GM10847 (cell line): ENCODE measurements around the gene SCN2A.

Source experiments
- POLR2A ChIP-seq: IDR thresholded peaks from 2 replicates; pipeline ENCODE4 v1.6.1; 2011; ENCODE audit not compliant: insufficient read length; ENCODE audit errors: extremely low read depth

Gene SCN2A

GRCh38 chr2:165420231-165420630, 181.0 kb downstream of the SCN2A start:
- TF ChIP-seq POLR2A: no peak

GRCh38 chr2:165423081-165423480, 183.9 kb downstream of the SCN2A start:
- TF ChIP-seq POLR2A: no peak

DNA sequence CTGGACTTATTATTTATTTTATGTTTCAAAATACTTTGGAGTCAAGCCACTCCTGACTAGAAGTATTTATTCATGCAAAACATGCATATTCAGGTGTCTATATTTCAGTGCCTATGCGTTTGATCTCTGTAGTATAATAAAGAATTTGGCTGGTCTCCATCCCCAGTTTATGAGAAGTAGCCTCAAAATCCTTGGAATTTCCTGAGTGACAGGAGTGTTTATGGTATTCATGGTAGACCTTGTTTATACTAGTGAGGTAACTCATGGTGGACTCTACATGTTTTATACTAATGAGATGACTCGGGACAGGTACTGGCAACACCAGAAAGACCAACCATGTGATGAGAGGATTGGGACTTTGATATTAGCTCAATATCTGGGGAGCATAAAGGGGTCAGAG, 186.3 kb downstream of the SCN2A start:
- TF ChIP-seq POLR2A: no peak

DNA sequence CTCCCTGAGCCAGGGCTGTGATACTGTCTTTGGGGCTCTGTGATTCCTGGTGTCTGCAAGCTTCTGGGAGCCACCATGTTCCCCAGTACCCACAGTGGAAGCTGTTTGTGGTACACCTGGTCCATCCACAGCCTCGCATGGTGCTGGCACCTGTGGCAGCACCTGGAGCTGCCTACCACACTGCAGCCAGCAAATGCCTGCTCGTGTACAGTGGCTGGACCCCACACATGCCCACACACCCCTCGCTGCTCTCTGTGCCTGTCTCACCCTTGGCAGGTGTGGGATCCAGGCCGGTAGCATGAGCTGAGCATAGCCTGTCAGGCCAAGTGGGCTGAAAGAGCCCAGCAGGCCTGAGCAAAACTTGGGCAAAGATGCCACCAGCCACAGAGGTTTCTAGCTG, 188.5 kb downstream of the SCN2A start:
- TF ChIP-seq POLR2A: no peak

GRCh38 chr2:165428926-165429325, 189.7 kb downstream of the SCN2A start:
- no peak for TF ChIP-seq POLR2A

DNA sequence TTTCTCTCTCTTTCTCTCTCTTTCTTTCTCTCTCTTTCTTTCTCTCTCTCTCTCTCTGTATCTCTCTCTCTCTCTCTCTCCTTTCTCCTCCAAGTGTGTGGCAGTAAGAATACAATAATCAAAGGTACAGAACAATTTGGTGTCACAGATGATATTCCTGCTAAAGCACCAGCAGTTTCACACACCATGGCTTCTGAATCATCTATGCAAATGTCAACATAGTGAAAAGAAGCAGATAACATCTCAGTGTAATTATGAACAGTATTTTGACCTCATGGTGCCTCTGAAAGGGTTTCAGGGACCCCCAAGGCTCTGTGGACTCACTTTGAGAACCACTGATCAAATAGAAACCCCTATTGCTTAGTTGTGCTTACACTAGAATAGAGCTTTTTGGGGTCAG, 191.8 kb downstream of the SCN2A start:
- no peak for TF ChIP-seq POLR2A

- no peak for TF ChIP-seq POLR2A
Observed at GRCh38 chr2:165432234-165432966, 193.2 kb downstream of the SCN2A start.

- no peak for TF ChIP-seq POLR2A
Observed at GRCh38 chr2:165434865-165435496, 195.8 kb downstream of the SCN2A start.

DNA sequence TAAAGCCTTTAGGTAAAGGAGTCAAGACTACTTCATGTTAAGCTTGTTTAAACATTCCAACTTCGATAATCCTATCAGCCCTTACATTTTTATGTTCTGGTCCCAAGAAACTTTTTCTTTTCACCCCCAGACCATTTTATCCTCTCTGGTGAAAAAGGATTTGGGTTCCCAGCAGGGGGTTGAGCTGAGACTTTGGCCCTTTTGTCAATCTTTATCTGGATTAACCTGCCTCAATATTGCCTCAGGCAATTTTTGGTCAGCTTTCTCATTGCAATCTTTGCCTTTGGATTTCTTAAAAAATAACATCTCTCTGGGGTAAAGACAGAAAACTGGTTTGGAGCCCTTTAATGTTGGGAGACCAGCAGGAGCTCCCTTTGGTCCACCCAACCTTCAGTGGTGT, 196.4 kb downstream of the SCN2A start:
- no peak for TF ChIP-seq POLR2A

DNA sequence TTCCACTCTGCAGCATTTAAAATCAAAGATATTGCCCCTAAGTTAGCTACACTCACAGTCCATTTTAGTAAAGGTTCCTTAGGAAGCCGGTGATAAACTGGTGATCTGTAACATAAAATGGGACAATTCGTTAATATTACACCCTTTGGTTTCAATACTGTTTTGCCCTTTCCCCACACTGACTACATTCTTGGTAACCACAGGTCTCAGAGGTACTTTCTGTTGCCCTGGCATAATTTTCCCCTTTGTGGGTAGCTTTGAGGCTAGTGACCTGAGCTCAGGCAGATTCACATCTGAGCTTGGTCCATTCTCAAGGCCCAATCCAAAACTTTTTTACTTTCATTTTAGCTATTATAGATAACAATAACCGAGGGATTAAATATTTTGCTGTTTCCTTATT, 197.3 kb downstream of the SCN2A start:
- no peak for TF ChIP-seq POLR2A

GRCh38 chr2:165440367-165440766, 201.2 kb downstream of the SCN2A start:
- no peak for TF ChIP-seq POLR2A
